K562 treated with DMSO at 1 percent for 48 hours (cell line): ENCODE data around the gene DIPK2A. TPM values are rescaled to one million over a fixed set of nuclear protein-coding genes. Genes with fewer than 3 reads are reported as not detected.

Experiments
- total RNA-seq: library from RNA; unstranded; fragments of 300-600 nt; gene quantifications from 2 replicates; pipeline ENCODE4 v1.2.3, GENCODE V29; 2022; ENCODE audit warnings: low replicate concordance; ENCODE audit errors: extremely low read depth

DIPK2A gene
- total RNA-seq, result not detected in 2 replicates

GRCh38 chr3:143971359-143972154 is at the start of gene DIPK2A:
Gene DIPK2A, plus strand, starts transcription at chr3:143971823. Its CDS starts 510 bp downstream, at chr3:143972333.

Other genes starting within 250 kb of the DIPK2A start
- not detected in 2 replicates for gene SLC9A9, start 123.4 kb upstream of the DIPK2A start, total RNA-seq